Central memory CD8-positive, alpha-beta T cell (primary cell): Measurements from ENCODE around the gene KCNQ1.

Experiments
- ATAC-seq: fragments of 150-1000 bp; cut with Tn5 transposase; replicated peaks from 2 replicates; pipeline ENCODE4 v1.10.0; 2022; ENCODE audit warnings: mild to moderate bottlenecking, moderate FRiP score, moderate number of reproducible peaks; ENCODE audit not compliant: poor library complexity, severe bottlenecking; ENCODE audit errors: extremely low read depth
- DNase-seq, 2 donors: peaks; one replicate each; pipeline ENCODE4 v3.0.0; 2021; ENCODE audit warnings: low spot score in 2 of 2
- H3K27ac Mint-ChIP-seq: one replicate; pipeline ENCODE4 v1.8.0; 2022; ENCODE audit warnings: low read depth, mild to moderate bottlenecking, moderate library complexity, mixed read lengths
- H3K27me3 Mint-ChIP-seq: one replicate; pipeline ENCODE4 v1.8.0; 2022; ENCODE audit warnings: mixed read lengths
- H3K36me3 Mint-ChIP-seq: one replicate; pipeline ENCODE4 v1.8.0; 2022; ENCODE audit warnings: mild to moderate bottlenecking, moderate library complexity, mixed read lengths; ENCODE audit not compliant: insufficient read depth
- H3K4me1 Mint-ChIP-seq: one replicate; pipeline ENCODE4 v1.8.0; 2022; ENCODE audit warnings: mixed read lengths
- H3K4me3 Mint-ChIP-seq: one replicate; pipeline ENCODE4 v1.8.0; 2022; ENCODE audit warnings: mild to moderate bottlenecking, moderate library complexity, mixed read lengths
- H3K9me3 Mint-ChIP-seq: one replicate; pipeline ENCODE4 v1.8.0; 2022; ENCODE audit warnings: mixed read lengths

Gene KCNQ1

GRCh38 chr11:2793701-2794045 is 348.9 kb downstream of the KCNQ1 start:
- Mint-ChIP-seq H3K9me3 (no peaks in the 10 kb centered on the region), H3K4me1 (no peaks in the 10 kb centered on the region), H3K36me3 (peaks cover 9% of the 10 kb centered on the region), H3K27ac (no peak overlapping the region), H3K4me3 (no peak overlapping the region), H3K27me3 (peaks cover 24% of the 10 kb centered on the region)
- no peak for DNase-seq
- no peak for ATAC-seq

GRCh38 chr11:2794046-2794967 is 349.5 kb downstream of the KCNQ1 start:
- ATAC-seq, result no peak
- Mint-ChIP-seq H3K4me1 (no peaks in the 10 kb centered on the region), H3K27me3 (peaks cover 27% of the 10 kb centered on the region), H3K36me3 (peaks cover 9% of the 10 kb centered on the region), H3K4me3 (no peak overlapping the region), H3K9me3 (peaks cover 3% of the 10 kb centered on the region), H3K27ac (no peak overlapping the region)
- no peak for DNase-seq

DNA sequence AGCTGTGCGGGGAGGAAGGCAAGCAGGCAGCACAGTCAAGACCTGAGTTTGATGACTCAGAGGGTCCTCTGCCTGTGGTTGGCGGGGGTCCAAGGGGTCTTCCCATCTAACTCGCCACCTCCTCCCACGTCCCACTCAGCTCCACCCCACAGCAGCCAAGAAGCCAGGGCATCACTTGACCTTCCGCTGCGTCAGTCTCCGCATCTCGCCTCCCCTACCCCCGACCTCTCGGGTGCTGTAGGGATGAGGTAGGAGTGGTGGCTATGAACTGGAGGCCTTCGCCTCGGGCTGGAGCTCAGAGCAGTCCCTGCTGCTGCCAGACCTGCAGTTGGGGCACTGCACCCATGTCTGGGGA is 350.1 kb downstream of the KCNQ1 start:
- ATAC-seq, result no peak
- H3K27ac Mint-ChIP-seq, result no peak overlapping the region

DNA sequence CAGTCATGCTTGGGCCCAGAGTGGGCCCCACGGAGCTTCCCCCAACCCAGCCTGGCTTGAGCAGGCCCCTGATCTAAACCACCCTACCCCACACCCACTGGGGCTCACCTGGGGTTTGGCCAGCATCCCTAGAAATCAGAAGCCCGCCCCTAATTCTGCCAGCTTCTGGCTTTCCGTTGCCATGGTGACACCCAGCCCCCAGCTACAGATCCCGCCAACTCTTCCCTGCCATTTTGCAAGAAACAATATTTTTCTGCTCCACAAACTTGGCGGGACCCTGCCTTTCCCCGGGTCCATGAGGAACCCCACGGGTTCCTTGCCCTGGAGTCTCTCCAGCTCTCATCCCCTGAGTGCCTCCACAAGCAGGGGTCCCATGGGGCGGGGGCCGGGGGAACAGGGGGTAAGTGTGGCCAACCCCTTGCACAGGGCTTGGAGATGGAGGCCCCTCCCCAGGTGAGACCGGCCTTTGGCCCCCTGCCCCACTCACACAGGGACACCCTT is 350.7 kb downstream of the KCNQ1 start:
- ATAC-seq (no peak), DNase-seq (no peak)
- peaks cover 9% of the 10 kb centered on the region for H3K36me3 Mint-ChIP-seq
- no peak overlapping the region for H3K27ac Mint-ChIP-seq
- peaks cover 5% of the 10 kb centered on the region for H3K9me3 Mint-ChIP-seq
- no peak overlapping the region for H3K4me3 Mint-ChIP-seq
- H3K27me3 Mint-ChIP-seq, result peaks cover 23% of the 10 kb centered on the region
- H3K4me1 Mint-ChIP-seq, result no peaks in the 10 kb centered on the region

More for the DNA sequence above, 350.1 kb downstream of the KCNQ1 start:
- H3K36me3 Mint-ChIP-seq, result peaks cover 9% of the 10 kb centered on the region
- peaks cover 5% of the 10 kb centered on the region for H3K9me3 Mint-ChIP-seq
- no peaks in the 10 kb centered on the region for H3K4me1 Mint-ChIP-seq
- H3K4me3 Mint-ChIP-seq, result no peak overlapping the region
- no peak for DNase-seq
- H3K27me3 Mint-ChIP-seq, result peaks cover 27% of the 10 kb centered on the region

DNA sequence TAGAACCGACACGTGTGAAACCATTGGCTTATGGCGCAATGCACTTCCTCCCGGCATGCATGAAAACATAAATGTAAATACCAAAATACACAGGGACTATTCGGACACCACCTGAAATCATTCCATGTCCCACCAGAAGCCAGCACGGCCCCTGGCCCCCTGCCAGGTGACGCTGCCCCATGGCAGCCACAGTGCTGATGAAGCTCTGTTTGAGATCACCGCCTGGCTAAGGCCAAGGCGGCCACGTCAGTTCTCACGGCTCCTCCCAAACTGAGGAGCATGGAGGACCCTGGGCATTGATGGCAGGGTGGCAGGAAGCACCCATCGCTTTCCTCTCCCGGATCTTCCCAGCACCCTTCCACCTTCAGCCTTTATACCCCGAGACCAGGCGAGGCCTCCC is 351.3 kb downstream of the KCNQ1 start:
- DNase-seq (no peak), ATAC-seq (no peak)
- Mint-ChIP-seq H3K4me1 (no peaks in the 10 kb centered on the region), H3K4me3 (no peak overlapping the region), H3K36me3 (peaks cover 9% of the 10 kb centered on the region), H3K27me3 (peaks cover 18% of the 10 kb centered on the region), H3K9me3 (peaks cover 5% of the 10 kb centered on the region), H3K27ac (no peak overlapping the region)

DNA sequence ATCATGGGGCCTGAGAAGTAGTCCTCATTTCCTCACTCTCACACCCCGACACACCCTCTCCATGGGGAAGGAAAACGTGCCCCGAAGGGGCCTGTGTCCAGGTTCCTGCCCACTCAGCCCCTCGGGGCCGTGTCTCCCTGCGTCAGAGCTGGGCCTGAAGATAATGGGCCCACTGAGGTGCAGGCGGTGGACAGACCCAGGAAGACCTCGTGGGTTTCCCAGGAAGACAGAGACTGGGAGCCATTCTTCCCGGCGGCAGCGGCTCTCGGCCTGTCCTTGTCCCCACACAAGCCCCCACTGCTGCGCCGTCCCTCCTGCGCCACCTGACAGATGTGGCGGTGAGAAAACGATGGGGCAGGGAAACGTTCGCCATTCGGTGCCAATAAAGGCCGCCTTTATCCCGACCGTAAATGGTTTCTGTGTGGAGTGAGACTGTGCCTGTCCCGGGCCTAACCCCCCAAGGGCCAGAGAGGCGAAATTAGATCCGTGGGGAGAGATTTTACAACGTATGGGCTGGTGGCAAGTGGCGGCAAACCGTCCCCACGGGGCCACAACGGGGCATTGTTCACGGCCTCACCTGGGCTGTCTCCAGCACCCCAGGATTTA is 351.8 kb downstream of the KCNQ1 start:
- H3K27ac Mint-ChIP-seq, result no peak overlapping the region
- peaks cover 16% of the 10 kb centered on the region for H3K27me3 Mint-ChIP-seq
- H3K9me3 Mint-ChIP-seq, result peaks cover 5% of the 10 kb centered on the region
- no peak for ATAC-seq
- peaks cover 9% of the 10 kb centered on the region for H3K36me3 Mint-ChIP-seq
- H3K4me3 Mint-ChIP-seq, result no peak overlapping the region
- no peaks in the 10 kb centered on the region for H3K4me1 Mint-ChIP-seq
- DNase-seq, result no peak

DNA sequence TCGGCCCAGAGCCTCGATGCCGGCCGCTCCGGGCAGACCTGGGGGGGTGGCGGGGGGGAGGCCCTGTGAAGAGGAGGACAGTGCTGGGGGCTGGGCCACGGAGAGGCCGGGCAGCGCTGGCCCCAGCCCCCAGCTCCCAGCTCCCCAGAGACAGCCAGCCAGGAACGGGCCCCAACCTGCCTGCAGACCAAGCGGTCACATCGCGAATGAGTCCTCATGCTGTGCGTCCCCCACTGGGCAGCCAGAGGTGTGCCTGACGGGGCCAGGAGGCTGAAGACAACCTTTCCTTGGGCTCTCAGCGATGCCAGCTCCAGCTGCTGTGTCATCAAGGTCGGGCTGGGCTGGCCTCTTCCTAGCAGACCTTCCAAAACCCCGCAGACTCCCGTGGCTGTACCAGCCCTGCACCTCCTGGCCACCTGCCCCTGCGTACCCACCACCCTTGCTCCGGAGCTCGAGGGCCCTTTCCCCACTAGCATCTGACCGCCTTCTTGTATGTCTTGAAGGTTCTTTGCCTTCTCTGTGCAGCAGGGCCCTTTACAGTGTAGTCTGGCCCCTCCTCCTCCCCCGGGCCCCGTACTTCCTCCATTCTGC is 352.4 kb downstream of the KCNQ1 start:
- Mint-ChIP-seq H3K4me1 (no peaks in the 10 kb centered on the region), H3K27me3 (peaks cover 16% of the 10 kb centered on the region)
- no peak for DNase-seq

DNA sequence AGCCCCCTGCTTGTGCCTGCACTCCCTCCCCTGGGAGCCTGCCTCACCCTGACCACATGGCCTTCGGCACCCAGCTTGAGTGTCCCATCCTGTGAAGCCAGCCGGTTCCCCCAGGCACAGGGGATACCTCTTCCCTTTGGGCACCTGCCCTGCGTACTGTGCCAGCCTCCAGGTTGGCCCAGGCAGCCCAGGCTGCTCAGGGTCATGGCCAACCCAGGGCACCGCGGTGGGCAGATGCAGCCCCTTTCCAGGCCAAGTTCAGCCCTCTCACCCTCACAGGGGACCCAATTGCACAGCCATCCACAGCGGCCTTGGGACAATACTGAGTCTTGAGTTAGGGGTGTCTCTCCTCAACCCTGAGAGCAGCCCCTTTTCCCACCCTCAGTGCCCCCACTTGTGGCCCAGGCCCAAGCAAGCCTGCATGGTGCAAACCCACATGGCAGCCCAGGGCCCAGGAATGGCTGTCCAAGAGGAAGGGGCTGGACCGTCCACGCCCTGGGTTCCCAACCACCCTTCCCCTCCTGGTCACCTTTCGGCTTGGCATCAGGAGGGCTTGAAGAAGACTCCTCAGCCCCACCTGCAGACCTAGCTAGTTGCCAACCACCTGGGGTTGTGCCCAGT is 353.0 kb downstream of the KCNQ1 start:
- H3K27me3 Mint-ChIP-seq, result peaks cover 16% of the 10 kb centered on the region
- no peak overlapping the region for H3K27ac Mint-ChIP-seq
- H3K4me1 Mint-ChIP-seq, result no peaks in the 10 kb centered on the region
- DNase-seq (no peak), ATAC-seq (no peak)
- H3K36me3 Mint-ChIP-seq, result peaks cover 4% of the 10 kb centered on the region
- peaks cover 5% of the 10 kb centered on the region for H3K9me3 Mint-ChIP-seq
- no peak overlapping the region for H3K4me3 Mint-ChIP-seq

More for the DNA sequence above, 352.4 kb downstream of the KCNQ1 start:
- H3K36me3 Mint-ChIP-seq, result peaks cover 5% of the 10 kb centered on the region
- peaks cover 5% of the 10 kb centered on the region for H3K9me3 Mint-ChIP-seq
- ATAC-seq, result no peak
- no peak overlapping the region for H3K27ac Mint-ChIP-seq
- no peak overlapping the region for H3K4me3 Mint-ChIP-seq

- no peak for DNase-seq
- H3K9me3 Mint-ChIP-seq, result peaks cover 5% of the 10 kb centered on the region
- H3K36me3 Mint-ChIP-seq, result peaks cover 4% of the 10 kb centered on the region
- H3K4me1 Mint-ChIP-seq, result no peaks in the 10 kb centered on the region
- H3K27me3 Mint-ChIP-seq, result peaks cover 16% of the 10 kb centered on the region
- H3K4me3 Mint-ChIP-seq, result no peak overlapping the region
- no peak overlapping the region for H3K27ac Mint-ChIP-seq
- no peak for ATAC-seq
These were observed 354.3 kb downstream of the KCNQ1 start for GRCh38 chr11:2798951-2799761.

DNA sequence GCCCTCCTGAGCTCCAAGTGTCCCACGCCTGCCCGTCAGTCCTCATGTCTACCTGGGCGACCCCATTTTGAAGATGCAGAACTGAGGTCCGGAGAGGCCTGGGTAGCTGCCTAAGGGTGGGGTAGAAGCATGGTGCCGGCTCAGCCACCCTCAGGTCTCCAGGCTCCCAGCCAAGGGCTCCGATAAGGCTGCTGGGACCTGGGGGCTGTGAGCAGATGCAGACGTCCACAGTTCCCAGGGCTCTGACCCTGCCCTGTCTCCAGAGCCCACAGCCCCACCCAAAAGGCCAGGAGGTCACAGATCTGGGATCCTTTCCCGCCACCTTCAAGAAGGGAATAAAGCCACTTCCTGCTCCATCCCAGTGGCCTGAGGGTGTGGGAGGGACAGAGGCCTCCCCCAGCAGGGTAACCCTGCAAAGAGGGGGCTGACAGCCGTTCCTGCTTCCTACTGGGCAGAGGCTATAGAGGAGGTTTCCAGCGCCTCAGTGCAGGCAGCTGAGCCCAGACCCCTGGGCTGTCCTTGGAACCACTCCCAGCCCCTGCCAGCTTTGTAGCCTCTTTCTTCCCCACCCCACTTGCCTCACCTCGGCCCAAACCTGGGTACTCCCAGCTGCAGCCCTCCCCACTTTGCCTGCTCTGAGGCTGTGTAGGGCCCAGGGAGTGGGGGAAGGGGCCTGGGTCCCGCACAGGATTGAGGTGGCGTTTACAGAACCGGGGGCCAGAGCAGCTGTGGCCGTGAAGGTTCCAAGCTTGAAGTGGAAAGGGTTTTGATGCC is 355.3 kb downstream of the KCNQ1 start:
- H3K36me3 Mint-ChIP-seq, result peaks cover 8% of the 10 kb centered on the region
- H3K9me3 Mint-ChIP-seq, result peaks cover 5% of the 10 kb centered on the region
- ATAC-seq (no peak), DNase-seq (no peak)
- H3K27ac Mint-ChIP-seq, result no peak overlapping the region
- H3K27me3 Mint-ChIP-seq, result peaks cover 16% of the 10 kb centered on the region
- H3K4me3 Mint-ChIP-seq, result no peak overlapping the region
- no peaks in the 10 kb centered on the region for H3K4me1 Mint-ChIP-seq

DNA sequence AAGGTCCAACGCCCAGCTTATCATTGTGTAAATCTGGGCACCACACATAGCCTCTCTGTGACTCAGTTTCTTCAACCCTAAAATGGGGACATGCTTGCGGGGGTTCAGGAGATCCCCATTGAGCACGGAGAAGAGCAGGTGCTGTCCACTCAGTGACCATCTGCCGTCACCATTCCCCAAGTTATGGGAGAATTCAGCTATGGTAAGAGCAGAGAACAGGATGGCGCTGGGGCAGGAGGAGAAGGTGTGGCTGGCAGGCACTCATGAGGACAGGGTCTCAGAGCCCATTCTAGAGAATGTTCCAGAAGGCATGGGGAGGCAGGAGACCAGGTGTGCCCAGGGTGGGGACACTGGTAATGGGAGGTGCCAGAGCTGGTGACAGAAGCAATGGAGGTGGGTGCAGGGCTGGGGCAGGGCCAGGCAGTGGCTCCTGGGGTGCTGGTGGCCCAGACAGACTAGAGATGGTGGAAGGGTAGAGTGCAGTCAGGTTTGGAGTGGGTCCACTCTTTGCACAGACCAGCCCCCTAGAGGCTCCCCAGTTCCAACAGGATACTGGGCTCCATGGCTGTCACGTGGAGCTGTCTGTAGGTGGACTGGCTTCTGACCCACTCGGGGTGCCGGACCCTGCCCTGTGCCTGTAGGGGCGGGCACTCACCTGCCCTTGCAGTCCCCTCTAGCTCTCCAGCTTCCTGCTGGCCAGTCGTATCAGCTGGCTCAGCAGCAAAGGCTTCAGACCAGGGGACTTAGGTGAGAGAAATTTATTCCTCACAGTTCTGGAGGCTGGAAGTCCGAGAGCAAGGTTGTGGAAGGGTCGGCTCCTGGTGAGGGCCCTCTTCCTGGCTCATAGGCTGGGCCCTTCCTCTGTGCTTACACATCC is 356.1 kb downstream of the KCNQ1 start:
- H3K4me3 Mint-ChIP-seq, result no peak overlapping the region
- H3K27me3 Mint-ChIP-seq, result peaks cover 16% of the 10 kb centered on the region
- no peak for ATAC-seq
- DNase-seq, result no peak
- no peak overlapping the region for H3K27ac Mint-ChIP-seq
- peaks cover 8% of the 10 kb centered on the region for H3K36me3 Mint-ChIP-seq
- peaks cover 5% of the 10 kb centered on the region for H3K9me3 Mint-ChIP-seq
- H3K4me1 Mint-ChIP-seq, result no peaks in the 10 kb centered on the region
